22Rv1 (cell line): ENCODE measurements around the gene MAPT.

Experiments used
- ZFX ChIP-seq: fragments of 450-650 bp; IDR thresholded peaks from 2 replicates; pipeline ENCODE4 v1.6.1; 2017; ENCODE audit warnings: antibody characterized with exemption, borderline replicate concordance
- TF ChIP-seq, protein P1 (sequence below): fragments of 450-650 bp; IDR thresholded peaks from 2 replicates; pipeline ENCODE4 v1.5.1; 2017; ENCODE audit warnings: mild to moderate bottlenecking

DNA sequence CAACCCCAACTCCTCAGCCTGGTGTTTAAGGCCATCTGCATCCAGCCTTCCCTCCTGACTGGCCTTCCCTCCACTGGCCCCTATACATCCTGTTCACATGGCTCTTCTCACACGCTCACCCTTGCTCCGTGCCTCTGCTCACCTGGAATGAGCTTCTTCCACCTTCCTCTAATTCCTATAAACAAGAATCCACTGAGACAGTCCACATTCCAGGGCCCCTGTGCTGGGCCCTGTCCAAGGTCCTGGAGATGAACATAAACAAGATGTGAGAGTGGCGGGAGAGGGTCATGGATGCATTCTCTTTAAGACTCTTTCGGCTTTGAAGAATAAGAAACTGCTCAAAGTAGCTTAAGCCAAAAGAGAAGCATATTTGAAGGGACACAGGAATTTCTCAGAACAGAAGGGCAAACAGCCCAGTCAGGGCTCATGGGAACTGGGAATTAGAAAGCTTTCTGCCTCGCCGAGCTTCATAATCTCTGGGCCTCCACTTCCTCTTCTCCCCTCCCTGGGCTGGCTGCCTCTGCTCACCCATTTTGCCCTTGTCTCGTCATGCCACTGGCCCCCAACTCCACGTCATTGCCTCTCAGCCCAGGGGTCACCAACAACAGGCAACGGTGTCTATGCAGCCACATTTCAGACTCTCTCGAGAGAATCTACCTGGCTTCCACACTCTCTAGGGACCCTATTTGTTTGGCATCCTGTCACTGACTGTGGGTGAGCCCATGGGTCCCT is 36.2 kb upstream of the MAPT start:
- TF ChIP-seq, protein P1, sequence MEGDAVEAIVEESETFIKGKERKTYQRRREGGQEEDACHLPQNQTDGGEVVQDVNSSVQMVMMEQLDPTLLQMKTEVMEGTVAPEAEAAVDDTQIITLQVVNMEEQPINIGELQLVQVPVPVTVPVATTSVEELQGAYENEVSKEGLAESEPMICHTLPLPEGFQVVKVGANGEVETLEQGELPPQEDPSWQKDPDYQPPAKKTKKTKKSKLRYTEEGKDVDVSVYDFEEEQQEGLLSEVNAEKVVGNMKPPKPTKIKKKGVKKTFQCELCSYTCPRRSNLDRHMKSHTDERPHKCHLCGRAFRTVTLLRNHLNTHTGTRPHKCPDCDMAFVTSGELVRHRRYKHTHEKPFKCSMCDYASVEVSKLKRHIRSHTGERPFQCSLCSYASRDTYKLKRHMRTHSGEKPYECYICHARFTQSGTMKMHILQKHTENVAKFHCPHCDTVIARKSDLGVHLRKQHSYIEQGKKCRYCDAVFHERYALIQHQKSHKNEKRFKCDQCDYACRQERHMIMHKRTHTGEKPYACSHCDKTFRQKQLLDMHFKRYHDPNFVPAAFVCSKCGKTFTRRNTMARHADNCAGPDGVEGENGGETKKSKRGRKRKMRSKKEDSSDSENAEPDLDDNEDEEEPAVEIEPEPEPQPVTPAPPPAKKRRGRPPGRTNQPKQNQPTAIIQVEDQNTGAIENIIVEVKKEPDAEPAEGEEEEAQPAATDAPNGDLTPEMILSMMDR: no peak
- no peak for TF ChIP-seq ZFX
